ENCODE measurements around the gene ADGRL2.

DNA sequence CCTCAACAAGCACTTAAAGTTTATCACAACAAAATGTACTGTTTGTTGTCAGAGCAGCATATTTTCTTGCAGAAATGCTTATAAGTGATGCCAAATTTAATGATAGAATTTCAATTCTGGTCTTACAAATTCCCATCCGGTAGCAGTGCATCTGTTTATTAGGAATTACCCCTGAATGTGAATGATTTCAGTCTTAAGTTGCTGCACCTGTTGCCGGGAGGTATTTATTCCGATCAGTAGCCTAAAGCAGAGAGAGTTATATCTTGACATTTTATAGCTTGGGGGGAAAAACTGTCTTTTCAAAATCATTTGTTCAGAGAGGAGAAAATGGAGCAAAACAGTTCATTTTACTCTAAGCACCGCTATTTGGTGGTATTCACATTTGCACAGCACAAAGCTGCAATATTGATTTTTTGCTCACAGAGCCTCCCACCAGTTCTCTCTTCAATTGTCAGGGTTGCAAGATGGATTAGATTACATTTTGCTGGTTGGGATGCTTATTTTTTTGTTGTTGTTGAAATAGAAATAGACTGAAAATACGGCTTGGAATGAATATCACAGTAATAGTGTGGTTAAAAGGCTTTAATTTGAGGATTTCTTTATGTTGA lies 98.6 kb downstream of the ADGRL2 start:
- TF ChIP-seq TAF1 (IDR thresholded peaks at IDR 0.05; ENCODE audit: borderline replicate concordance, low read depth, low read length) (no peak), POLR2AphosphoS5 (IDR thresholded peaks at IDR 0.05; ENCODE audit: low read depth, low read length) (no peak), RAD21 (IDR thresholded peaks at IDR 0.05; ENCODE audit: low read length) (no peak), SMC3 (IDR thresholded peaks at IDR 0.05; ENCODE audit: low read depth, low read length) (no peak), GABPA (IDR thresholded peaks at IDR 0.05; ENCODE audit: low read depth) (no peak)
- TF ChIP-seq, protein P1, sequence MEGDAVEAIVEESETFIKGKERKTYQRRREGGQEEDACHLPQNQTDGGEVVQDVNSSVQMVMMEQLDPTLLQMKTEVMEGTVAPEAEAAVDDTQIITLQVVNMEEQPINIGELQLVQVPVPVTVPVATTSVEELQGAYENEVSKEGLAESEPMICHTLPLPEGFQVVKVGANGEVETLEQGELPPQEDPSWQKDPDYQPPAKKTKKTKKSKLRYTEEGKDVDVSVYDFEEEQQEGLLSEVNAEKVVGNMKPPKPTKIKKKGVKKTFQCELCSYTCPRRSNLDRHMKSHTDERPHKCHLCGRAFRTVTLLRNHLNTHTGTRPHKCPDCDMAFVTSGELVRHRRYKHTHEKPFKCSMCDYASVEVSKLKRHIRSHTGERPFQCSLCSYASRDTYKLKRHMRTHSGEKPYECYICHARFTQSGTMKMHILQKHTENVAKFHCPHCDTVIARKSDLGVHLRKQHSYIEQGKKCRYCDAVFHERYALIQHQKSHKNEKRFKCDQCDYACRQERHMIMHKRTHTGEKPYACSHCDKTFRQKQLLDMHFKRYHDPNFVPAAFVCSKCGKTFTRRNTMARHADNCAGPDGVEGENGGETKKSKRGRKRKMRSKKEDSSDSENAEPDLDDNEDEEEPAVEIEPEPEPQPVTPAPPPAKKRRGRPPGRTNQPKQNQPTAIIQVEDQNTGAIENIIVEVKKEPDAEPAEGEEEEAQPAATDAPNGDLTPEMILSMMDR (IDR thresholded peaks at IDR 0.05): no peak
- TF ChIP-seq, protein P2, sequence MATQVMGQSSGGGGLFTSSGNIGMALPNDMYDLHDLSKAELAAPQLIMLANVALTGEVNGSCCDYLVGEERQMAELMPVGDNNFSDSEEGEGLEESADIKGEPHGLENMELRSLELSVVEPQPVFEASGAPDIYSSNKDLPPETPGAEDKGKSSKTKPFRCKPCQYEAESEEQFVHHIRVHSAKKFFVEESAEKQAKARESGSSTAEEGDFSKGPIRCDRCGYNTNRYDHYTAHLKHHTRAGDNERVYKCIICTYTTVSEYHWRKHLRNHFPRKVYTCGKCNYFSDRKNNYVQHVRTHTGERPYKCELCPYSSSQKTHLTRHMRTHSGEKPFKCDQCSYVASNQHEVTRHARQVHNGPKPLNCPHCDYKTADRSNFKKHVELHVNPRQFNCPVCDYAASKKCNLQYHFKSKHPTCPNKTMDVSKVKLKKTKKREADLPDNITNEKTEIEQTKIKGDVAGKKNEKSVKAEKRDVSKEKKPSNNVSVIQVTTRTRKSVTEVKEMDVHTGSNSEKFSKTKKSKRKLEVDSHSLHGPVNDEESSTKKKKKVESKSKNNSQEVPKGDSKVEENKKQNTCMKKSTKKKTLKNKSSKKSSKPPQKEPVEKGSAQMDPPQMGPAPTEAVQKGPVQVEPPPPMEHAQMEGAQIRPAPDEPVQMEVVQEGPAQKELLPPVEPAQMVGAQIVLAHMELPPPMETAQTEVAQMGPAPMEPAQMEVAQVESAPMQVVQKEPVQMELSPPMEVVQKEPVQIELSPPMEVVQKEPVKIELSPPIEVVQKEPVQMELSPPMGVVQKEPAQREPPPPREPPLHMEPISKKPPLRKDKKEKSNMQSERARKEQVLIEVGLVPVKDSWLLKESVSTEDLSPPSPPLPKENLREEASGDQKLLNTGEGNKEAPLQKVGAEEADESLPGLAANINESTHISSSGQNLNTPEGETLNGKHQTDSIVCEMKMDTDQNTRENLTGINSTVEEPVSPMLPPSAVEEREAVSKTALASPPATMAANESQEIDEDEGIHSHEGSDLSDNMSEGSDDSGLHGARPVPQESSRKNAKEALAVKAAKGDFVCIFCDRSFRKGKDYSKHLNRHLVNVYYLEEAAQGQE (IDR thresholded peaks at IDR 0.05; ENCODE audit: low read depth, low read length): no peak

Measured in SK-N-SH (cell line).